ENCODE measurements around the gene TMEM132D. TPM values are rescaled to one million over a fixed set of nuclear protein-coding genes. Genes with fewer than 3 reads are reported as not detected.

The TMEM132D gene
- total RNA-seq, 1 donor: not detected

DNA sequence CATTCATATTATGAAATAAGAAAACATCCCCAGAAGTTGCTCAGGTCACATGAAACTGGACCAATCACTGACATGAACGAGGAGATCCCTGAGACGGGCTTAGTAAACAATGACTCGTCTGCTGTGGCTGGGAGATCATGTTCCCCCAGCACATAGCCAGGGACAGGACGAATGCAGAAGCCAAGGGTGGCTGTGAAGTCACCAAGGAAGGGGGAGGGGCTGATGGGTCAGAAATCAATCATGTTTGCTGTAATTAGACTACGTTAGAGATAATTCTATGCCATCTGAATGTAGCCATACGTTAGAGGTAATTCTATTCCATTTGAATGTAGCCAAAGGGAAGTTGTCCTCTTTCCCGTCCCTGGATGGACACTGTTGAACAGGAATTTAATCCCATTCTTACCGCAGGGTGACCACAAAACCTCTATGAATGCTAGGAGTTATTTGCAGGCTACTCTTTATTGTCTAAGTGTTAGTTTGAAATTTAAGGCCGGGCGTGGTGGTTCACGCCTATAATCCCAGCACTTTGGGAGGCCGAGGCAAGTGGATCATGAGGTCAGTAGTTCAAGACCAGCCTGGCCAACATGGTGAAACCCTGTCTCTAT lies 332.9 kb downstream of the TMEM132D start:
- Histone ChIP-seq H3K4me3 (ENCODE audit: insufficient read depth, low read length) (no peak overlapping the region), H3K27me3 (ENCODE audit: insufficient read depth, low read length) (no peaks in the 10 kb centered on the region), H3K4me2 (ENCODE audit: insufficient read depth, low read length) (no peak overlapping the region), H3K36me3 (ENCODE audit: insufficient read depth, low read length) (no peaks in the 10 kb centered on the region), H4K20me1 (ENCODE audit: insufficient read depth, low read length) (no peaks in the 10 kb centered on the region), H3K79me2 (ENCODE audit: insufficient read depth, low read length) (no peaks in the 10 kb centered on the region), H3K9me3 (ENCODE audit: low read depth, low read length) (no peaks in the 10 kb centered on the region), H3K4me1 (ENCODE audit: insufficient read depth, low read length) (no peaks in the 10 kb centered on the region), H2AFZ (ENCODE audit: low read length) (no peak overlapping the region), H3K27ac (ENCODE audit: low read depth, low read length) (no peak overlapping the region)
- DNase-seq (ENCODE audit: insufficient read length, low spot score, missing footprints): no peak
- TF ChIP-seq, protein P1, sequence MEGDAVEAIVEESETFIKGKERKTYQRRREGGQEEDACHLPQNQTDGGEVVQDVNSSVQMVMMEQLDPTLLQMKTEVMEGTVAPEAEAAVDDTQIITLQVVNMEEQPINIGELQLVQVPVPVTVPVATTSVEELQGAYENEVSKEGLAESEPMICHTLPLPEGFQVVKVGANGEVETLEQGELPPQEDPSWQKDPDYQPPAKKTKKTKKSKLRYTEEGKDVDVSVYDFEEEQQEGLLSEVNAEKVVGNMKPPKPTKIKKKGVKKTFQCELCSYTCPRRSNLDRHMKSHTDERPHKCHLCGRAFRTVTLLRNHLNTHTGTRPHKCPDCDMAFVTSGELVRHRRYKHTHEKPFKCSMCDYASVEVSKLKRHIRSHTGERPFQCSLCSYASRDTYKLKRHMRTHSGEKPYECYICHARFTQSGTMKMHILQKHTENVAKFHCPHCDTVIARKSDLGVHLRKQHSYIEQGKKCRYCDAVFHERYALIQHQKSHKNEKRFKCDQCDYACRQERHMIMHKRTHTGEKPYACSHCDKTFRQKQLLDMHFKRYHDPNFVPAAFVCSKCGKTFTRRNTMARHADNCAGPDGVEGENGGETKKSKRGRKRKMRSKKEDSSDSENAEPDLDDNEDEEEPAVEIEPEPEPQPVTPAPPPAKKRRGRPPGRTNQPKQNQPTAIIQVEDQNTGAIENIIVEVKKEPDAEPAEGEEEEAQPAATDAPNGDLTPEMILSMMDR (IDR thresholded peaks at IDR 0.05; ENCODE audit: extremely low read depth, low read depth, low read length): no peak

DNA sequence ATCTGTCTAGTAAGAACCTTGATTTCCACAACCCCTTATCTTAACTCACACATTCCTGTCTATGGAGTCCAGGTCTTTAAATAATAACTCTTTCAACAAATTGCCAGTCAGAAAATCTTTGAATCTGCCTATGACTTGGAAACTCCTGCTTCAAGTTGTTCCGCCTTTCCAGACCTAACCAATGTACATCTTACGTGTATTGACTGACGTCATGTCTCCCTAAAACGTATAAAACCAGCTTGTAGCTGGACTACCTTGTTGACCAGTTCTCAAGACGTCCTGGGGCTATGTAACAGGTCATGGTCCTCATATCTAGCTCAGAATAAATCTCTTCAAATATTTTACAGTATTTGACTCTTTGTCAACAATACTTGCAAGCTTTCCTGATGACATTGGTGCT lies 337.0 kb downstream of the TMEM132D start:
- no peak overlapping the region for H3K4me2 ChIP-seq (ENCODE audit: insufficient read depth, low read length)
- H2AFZ ChIP-seq (ENCODE audit: low read length): no peak overlapping the region
- no peak for DNase-seq (ENCODE audit: insufficient read length, low spot score, missing footprints)

DNA sequence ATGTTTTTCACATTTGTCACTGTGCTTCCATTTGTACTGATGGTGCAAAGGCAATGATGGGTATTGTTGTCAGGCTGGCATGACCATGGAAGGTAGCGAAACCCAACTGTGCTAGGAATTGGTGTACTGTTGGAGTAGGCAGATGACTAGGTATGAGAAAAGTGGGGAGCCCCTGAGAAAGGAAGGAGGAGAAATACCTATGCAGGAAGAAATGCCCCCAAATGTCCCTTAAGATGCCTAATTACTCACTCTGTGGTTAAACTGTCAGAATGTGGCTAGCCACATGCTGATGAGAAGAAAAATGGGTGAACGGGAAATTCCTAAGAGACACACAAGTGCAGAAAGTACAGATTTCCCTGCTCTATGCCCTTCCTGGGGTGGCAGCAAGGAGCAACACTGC lies 339.1 kb downstream of the TMEM132D start:
- no peaks in the 10 kb centered on the region for H3K36me3 ChIP-seq (ENCODE audit: insufficient read depth, low read length)
- no peaks in the 10 kb centered on the region for H4K20me1 ChIP-seq (ENCODE audit: insufficient read depth, low read length)
- H3K27me3 ChIP-seq (ENCODE audit: insufficient read depth, low read length): no peaks in the 10 kb centered on the region
- no peak overlapping the region for H3K27ac ChIP-seq (ENCODE audit: low read depth, low read length)
- H3K79me2 ChIP-seq (ENCODE audit: insufficient read depth, low read length): no peaks in the 10 kb centered on the region
- no peak overlapping the region for H2AFZ ChIP-seq (ENCODE audit: low read length)
- TF ChIP-seq, protein P1 (IDR thresholded peaks at IDR 0.05; ENCODE audit: extremely low read depth, low read depth, low read length): no peak
- H3K4me1 ChIP-seq (ENCODE audit: insufficient read depth, low read length): no peaks in the 10 kb centered on the region
- H3K4me2 ChIP-seq (ENCODE audit: insufficient read depth, low read length): no peak overlapping the region
- H3K4me3 ChIP-seq (ENCODE audit: insufficient read depth, low read length): no peak overlapping the region
- no peaks in the 10 kb centered on the region for H3K9me3 ChIP-seq (ENCODE audit: low read depth, low read length)
- no peak for DNase-seq (ENCODE audit: insufficient read length, low spot score, missing footprints)

More for the DNA sequence above, 337.0 kb downstream of the TMEM132D start:
- no peaks in the 10 kb centered on the region for H3K4me1 ChIP-seq (ENCODE audit: insufficient read depth, low read length)
- no peaks in the 10 kb centered on the region for H4K20me1 ChIP-seq (ENCODE audit: insufficient read depth, low read length)
- no peak overlapping the region for H3K27ac ChIP-seq (ENCODE audit: low read depth, low read length)
- no peaks in the 10 kb centered on the region for H3K36me3 ChIP-seq (ENCODE audit: insufficient read depth, low read length)
- no peaks in the 10 kb centered on the region for H3K79me2 ChIP-seq (ENCODE audit: insufficient read depth, low read length)
- H3K27me3 ChIP-seq (ENCODE audit: insufficient read depth, low read length): no peaks in the 10 kb centered on the region
- TF ChIP-seq, protein P1 (IDR thresholded peaks at IDR 0.05; ENCODE audit: extremely low read depth, low read depth, low read length): no peak
- no peak overlapping the region for H3K4me3 ChIP-seq (ENCODE audit: insufficient read depth, low read length)
- H3K9me3 ChIP-seq (ENCODE audit: low read depth, low read length): no peaks in the 10 kb centered on the region

DNA sequence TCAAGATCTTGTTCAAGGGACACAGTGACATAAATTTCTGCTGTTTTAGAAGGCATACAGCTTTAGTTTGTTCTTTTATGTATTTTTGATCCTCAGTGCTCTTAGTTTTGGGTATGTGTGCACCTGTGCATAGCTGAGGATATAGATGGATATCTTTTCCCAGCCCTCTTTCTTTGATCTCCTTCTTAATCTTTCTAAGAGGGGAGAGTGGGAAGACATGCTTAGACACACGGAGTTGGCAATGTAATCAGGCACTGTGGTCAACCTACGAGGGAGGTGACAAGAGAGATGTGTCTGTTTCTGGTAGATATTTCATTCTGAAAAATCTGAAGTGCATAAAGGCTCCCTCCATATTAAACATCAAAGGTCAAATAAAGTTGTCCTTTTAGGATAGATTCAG lies 340.6 kb downstream of the TMEM132D start:
- H3K79me2 ChIP-seq (ENCODE audit: insufficient read depth, low read length): no peaks in the 10 kb centered on the region
- no peaks in the 10 kb centered on the region for H3K4me1 ChIP-seq (ENCODE audit: insufficient read depth, low read length)
- no peaks in the 10 kb centered on the region for H3K27me3 ChIP-seq (ENCODE audit: insufficient read depth, low read length)
- H3K36me3 ChIP-seq (ENCODE audit: insufficient read depth, low read length): no peaks in the 10 kb centered on the region
- no peaks in the 10 kb centered on the region for H3K9me3 ChIP-seq (ENCODE audit: low read depth, low read length)
- TF ChIP-seq, protein P1 (IDR thresholded peaks at IDR 0.05; ENCODE audit: extremely low read depth, low read depth, low read length): no peak
- no peak overlapping the region for H3K27ac ChIP-seq (ENCODE audit: low read depth, low read length)
- no peak overlapping the region for H3K4me2 ChIP-seq (ENCODE audit: insufficient read depth, low read length)
- no peaks in the 10 kb centered on the region for H4K20me1 ChIP-seq (ENCODE audit: insufficient read depth, low read length)
- no peak overlapping the region for H2AFZ ChIP-seq (ENCODE audit: low read length)
- DNase-seq (ENCODE audit: insufficient read length, low spot score, missing footprints): no peak
- H3K4me3 ChIP-seq (ENCODE audit: insufficient read depth, low read length): no peak overlapping the region

All from osteoblast (primary cell).